Neural cell (in vitro differentiated cells): ENCODE results near the gene EPB41.

ENCODE experiments used
- CTCF ChIP-seq: fragments of 450-650 bp; IDR thresholded peaks from 2 replicates; pipeline ENCODE4 v1.5.1; 2014; ENCODE audit warnings: antibody characterized with exemption, mild to moderate bottlenecking, moderate library complexity; ENCODE audit not compliant: poor library complexity, severe bottlenecking
- POLR2AphosphoS5 ChIP-seq: IDR thresholded peaks from 2 replicates; pipeline ENCODE4 v1.6.1; 2012

DNA sequence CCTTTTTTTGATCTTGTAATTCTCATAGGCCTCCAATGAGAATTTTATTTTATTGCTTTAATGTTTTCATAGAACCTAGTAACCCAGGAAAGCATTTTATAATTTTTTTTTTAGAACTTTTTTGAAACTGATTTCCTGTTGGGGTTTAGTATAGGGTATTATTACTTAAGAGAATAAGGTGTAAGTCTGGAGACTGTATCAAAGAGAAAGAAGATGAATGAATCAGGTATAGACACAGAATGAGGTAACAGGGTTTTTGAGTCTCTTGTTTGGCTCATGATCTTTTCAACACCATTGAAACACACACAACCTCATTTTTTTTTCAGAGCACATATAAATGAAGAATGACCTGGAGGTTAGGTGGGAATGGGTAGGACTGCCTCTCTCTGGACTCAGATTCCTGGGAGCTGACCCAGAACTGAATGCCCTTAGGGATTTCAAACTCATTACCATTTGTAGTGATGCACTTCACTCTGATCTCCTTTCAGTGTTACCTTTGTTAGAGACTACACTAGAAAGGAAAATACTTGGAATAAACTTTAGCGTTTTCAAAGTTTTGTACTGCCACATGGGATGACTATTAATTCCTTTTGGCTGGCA, 51.0 kb downstream of the EPB41 start:
- no peak for TF ChIP-seq CTCF
- TF ChIP-seq POLR2AphosphoS5 = no peak
